IPS-18c (cell line): ENCODE results near the gene ATXN7.

Experiments used
- H3K4me3 ChIP-seq: 2 replicates; pipeline ENCODE4 v1.7.0; 2013; ENCODE audit warnings: low read depth, mild to moderate bottlenecking, low read length, moderate library complexity; ENCODE audit not compliant: insufficient read depth
- H3K9me3 ChIP-seq: one replicate; pipeline ENCODE4 v1.6.1; 2013; ENCODE audit warnings: mild to moderate bottlenecking, low read length, moderate library complexity; ENCODE audit not compliant: control insufficient read depth, insufficient read depth

The ATXN7 gene

DNA sequence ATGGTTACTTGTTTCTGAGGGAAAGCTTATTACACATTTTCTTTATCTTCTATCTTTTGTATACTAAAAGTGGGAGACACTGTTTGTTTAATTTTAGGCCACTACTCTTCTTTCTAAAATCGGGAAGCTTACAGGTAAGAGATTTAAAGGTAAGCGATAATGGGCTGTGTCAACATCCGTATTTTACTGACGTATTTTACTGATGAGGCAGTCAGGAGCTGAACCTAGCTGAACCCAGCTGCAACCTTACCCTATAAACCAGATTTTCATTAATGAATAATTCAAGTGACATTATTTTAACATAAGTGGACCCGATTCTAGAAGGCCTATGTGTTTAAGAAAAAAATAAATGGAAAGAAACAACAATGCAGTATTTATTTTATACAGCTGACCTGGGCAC is 146.5 kb downstream of the ATXN7 start:
- no peak overlapping the region for H3K4me3 ChIP-seq
- no peaks in the 10 kb centered on the region for H3K9me3 ChIP-seq

GRCh38 chr3:64011685-64012084 is 148.0 kb downstream of the ATXN7 start:
- Histone ChIP-seq H3K9me3 (no peaks in the 10 kb centered on the region), H3K4me3 (no peak overlapping the region)

- Histone ChIP-seq H3K9me3 (no peaks in the 10 kb centered on the region), H3K4me3 (no peak overlapping the region)
Observed at GRCh38 chr3:64016941-64017620, 153.4 kb downstream of the ATXN7 start.

DNA sequence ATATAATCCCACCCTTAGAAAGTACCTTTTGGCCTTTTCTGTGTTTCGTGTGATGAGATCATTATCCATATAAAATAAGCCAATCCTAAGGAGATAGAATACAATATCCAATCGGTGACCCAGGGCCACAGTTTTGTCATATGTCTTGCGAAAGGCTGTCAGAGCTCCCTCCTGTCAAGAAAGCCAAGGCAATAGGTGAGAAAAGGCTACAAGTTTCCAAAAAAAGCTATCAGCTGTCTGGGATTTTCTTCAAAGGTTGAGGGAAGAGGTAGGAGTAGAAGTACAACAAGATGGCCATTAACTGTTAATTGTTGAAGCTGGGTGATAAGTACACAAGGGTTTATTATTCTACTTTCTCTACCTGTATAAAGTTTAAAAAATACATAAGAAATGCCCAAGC is 155.6 kb downstream of the ATXN7 start:
- H3K4me3 ChIP-seq, result no peak overlapping the region
- H3K9me3 ChIP-seq, result no peaks in the 10 kb centered on the region

DNA sequence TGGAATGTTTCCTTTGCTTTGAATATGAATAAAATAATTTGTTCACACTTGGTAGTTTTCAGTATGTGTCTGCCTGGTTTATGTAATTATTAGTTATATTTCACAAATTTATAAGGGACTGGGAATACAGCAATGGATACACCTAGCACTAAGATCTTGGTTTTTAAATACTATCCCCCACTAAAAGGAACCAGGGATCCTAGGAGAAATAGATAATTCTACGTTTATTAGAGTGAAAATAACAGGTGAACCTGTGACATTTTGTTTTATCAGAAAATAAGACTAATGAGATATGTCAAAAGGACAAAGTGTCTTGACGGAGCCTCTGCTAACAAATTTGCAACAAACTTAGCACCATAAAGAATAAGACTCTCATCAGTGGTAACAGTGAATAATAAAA is 156.2 kb downstream of the ATXN7 start:
- H3K9me3 ChIP-seq, result no peaks in the 10 kb centered on the region
- H3K4me3 ChIP-seq, result no peak overlapping the region

- Histone ChIP-seq H3K9me3 (no peaks in the 10 kb centered on the region), H3K4me3 (0 out of 2 replicates have a peak overlapping the region, but pooled peaks have one; percentile 88)
Observed at GRCh38 chr3:64021922-64022321, 158.3 kb downstream of the ATXN7 start.

DNA sequence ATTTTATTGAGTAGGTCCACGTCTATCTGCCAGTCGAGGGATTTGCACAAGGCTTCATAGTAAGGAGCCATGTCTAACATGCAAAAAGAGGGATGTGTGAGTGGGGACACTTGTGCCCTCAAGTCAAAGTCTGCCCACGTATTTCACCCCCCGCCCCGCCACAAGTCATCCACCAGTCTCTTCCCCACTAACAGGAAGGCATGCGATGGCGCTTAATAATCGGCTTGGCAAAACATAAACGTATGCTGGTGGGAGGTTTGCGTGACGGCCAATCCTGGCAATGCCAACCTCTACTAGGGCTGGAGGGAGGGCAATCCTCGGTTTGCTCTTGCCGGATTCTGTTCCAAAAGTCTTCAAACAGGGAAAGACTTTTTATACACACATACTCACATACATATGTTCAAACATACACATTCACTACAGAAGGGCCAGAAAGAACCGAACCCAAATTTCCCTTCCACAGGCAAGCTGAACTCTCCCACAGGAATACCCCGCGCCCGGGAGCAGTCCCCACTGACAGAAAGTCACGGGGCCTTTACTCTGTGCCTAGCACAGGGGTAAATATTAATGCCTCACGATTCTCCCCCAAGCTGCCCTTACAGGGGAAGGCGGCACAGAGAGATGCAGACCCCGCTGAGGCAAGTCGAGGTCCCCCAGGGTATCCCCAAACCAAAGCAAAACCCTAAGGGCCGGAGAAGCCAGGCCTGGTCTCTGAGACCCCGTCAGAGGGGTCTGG is 159.0 kb downstream of the ATXN7 start:
- peak overlapping the region; percentile 88 for H3K4me3 ChIP-seq

DNA sequence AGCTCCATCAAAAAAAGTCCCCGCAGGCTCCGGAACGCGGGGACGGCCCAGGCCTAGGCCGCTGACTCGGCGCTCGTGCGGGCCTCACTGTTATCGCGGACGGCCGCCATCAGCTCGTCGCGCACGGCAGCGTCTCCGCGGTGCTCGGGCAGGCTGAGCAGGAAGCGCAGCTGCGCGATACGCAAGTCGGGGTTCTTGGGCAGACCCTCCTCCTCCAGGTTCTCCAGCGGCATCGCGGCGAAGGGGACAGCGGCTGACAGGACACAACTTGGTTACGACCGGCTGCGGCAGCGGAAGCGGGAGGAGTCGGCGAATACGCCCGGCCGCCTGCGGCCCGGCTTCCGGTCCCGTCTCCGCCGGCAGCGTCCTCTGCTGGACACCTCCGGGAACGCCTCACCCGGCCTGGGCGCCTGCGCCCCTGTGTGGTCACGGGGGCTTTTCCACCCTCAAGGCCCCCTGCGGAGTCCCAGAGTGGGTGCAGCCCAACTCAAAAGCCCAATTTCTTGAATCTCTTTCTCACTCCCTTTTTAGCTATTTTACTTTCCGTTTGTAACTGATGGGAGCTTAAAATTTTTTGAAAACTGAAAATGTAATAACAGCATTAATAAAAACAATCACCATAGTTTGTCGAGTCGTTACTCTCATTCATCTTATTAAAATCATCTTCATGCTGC is 159.7 kb downstream of the ATXN7 start, which contains the start of gene PSMD6:
Gene PSMD6 (minus strand): TSS at position 308 of the 674 bp plus-strand sequence. CDS start 75 bp downstream, at position 233.
- Histone ChIP-seq H3K9me3 (no peaks in the 10 kb centered on the region), H3K4me3 (peak within 1 kb of the TSS; percentile 88)

More for the DNA sequence above, 159.0 kb downstream of the ATXN7 start:
- no peaks in the 10 kb centered on the region for H3K9me3 ChIP-seq

- H3K9me3 ChIP-seq, result no peaks in the 10 kb centered on the region
- no peak overlapping the region for H3K4me3 ChIP-seq
Observed at GRCh38 chr3:64023861-64024223, 160.2 kb downstream of the ATXN7 start.

GRCh38 chr3:64026346-64026745 is 162.7 kb downstream of the ATXN7 start:
- Histone ChIP-seq H3K9me3 (no peaks in the 10 kb centered on the region), H3K4me3 (no peak overlapping the region)

GRCh38 chr3:64027658-64028057 is 164.0 kb downstream of the ATXN7 start:
- no peak overlapping the region for H3K4me3 ChIP-seq
- no peaks in the 10 kb centered on the region for H3K9me3 ChIP-seq

- H3K4me3 ChIP-seq, result no peak overlapping the region
- H3K9me3 ChIP-seq, result no peaks in the 10 kb centered on the region
Observed at GRCh38 chr3:64028754-64029153, 165.1 kb downstream of the ATXN7 start.

- Histone ChIP-seq H3K4me3 (no peak overlapping the region), H3K9me3 (no peaks in the 10 kb centered on the region)
Observed at GRCh38 chr3:64029287-64029686, 165.6 kb downstream of the ATXN7 start.

DNA sequence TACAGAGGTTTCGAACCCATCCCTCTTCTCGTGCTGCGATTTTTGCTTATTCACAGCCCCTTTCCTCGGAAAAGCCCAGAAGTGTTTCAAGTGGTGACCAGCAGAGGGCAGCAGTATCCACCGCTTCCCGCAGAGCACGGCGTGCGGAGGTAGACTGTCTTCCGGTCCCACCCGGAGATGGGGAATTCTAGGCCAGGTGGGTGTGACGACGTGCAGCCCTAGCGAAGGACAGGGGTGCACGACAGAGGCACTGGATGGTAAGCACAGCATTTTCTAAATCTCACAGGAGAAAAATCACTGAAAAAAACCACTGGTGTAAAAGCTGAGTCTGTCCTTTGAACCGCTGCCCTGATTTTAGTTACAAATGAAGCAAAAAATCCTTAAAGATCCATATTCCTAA is 167.1 kb downstream of the ATXN7 start:
- Histone ChIP-seq H3K9me3 (no peaks in the 10 kb centered on the region), H3K4me3 (no peak overlapping the region)

DNA sequence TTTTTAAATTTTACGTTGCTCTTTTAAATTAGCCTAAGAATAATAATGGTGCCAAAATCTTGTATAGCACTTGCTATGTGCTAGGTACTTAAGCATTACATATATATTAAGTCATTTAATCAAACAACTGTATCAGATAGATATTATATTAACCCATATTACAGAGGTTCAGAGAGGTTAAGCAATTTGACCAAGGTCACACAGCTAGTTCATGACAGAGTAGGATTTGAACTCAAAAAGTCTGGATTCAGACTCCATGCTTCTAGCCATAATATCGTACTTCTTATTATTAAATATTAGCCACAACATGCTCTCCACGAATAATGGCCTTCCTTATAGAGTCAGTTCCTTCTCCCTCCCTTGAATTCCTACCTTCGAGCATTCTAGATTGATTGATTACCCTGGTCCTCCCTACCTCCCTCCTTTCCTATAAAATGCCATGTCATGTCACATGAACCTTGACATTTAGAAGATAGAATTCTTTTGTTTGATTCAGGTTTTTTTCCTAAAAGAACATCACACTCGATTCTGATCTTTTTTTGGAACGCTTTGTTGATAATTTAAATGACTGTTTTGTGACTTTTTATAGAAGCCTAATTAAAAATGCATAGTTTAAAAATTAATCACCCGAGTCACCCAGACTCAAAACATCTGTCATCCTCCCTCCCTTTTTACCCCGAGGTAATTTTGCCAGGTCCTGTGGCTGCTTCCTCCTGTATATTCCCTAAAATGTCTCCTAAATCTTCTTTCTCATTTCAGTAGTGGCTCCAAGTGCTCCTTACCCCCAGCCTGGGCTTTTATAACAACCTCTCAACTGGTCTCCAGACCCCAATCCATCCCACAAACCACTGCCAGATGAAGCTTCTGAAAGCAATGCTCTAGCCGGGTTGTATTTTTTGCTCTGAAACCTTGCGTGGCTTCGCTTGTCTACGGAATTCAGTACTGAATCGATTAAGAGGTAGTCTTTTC is 168.2 kb downstream of the ATXN7 start:
- Histone ChIP-seq H3K9me3 (no peaks in the 10 kb centered on the region), H3K4me3 (no peak overlapping the region)

- Histone ChIP-seq H3K4me3 (no peak overlapping the region), H3K9me3 (no peaks in the 10 kb centered on the region)
Observed at GRCh38 chr3:64033069-64033468, 169.4 kb downstream of the ATXN7 start.

- H3K9me3 ChIP-seq, result no peaks in the 10 kb centered on the region
- H3K4me3 ChIP-seq, result no peak overlapping the region
Observed at GRCh38 chr3:64037084-64037483, 173.4 kb downstream of the ATXN7 start.
